Measurements from ENCODE around the gene ANO4.

ANO4 gene

DNA sequence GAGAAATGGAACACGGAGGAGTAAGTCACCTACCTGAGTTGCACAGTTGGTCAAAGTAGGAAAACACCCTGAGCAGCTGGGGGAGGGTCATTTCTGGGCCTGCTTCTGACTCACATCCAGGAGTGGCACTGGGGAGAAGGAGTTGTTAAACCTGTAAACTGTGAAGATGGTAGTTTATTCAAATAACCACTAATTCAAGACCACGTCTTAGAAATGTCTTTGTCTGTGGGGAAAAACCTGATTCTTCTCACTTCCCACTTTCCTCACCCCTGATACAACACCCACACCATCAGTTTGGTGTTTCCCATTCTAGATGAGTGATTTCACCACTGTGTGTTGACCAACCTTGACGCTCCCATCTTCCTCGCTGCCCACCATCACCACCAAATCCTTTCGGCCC lies 207.1 kb downstream of the ANO4 start:
- no peak for DNase-seq

DNA sequence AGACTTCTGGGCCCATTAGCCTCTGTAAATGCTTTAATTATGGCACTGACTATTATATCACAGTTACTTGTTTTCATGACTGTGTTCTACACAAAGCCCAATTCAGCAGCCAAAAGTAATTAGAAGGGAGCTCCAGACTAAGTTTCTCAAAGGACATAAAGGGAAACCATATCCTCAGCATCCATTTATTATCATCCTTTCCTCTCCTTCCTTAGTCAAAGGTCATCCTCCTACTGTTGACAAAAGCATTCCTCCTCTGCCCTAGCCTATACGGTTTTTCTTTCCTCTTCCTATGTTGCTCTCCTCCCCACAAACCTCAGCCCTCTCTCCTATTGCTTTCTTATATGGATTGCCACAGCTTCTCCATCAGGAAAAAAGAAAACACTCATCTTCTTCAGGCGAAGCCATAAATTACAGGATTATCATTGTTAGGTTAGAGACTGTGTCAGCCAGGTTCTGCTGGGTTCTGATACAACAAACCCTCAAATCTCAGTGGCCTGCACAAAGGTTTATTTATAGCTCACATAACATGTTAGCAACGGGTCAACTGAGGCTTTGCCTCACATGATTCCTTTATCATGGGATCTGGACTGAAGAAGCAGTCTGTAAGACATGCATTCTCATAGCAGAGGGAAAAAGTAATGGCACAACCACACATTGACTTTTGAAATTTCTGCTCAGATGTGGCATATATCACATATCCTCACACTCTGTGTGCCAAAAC lies 208.3 kb downstream of the ANO4 start:
- no peak for DNase-seq

DNA sequence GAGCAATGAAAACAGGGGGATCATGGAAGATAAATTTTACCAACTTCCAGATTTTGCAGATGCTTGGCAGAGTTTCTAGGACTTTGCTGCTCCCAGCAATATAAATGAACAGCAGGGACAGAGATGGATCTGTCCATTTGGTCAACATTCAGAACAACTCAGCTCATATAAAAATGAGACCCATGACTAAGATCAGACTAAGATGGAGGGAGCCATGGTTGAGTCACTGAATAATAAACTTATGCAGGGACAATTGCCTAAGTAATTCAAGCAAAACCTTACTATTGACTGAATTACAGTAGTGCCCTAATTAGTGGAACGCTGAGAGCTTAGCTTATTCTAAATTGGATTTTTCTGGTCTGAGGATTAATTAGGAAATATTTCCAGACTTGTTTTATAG lies 210.3 kb downstream of the ANO4 start:
- DNase-seq, result no peak

DNA sequence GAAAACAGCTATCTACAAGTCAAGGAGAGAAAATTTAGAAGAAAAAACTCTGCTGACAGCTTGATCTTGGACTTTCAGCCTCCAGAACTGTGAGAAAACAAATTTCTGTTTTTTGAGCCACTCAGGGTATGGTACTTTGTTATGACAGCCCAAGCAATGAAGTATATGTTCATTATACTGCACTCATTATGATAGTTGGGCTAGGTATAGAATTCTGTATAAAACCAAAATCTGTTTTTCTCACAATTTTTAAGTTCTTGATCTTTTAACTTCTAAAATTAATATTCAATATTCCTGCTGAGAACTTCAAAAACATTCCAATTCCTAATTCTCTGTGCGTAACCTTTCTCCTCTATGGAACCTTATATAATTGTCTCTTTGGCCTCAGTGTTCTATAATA lies 214.7 kb downstream of the ANO4 start:
- no peak for DNase-seq

DNA sequence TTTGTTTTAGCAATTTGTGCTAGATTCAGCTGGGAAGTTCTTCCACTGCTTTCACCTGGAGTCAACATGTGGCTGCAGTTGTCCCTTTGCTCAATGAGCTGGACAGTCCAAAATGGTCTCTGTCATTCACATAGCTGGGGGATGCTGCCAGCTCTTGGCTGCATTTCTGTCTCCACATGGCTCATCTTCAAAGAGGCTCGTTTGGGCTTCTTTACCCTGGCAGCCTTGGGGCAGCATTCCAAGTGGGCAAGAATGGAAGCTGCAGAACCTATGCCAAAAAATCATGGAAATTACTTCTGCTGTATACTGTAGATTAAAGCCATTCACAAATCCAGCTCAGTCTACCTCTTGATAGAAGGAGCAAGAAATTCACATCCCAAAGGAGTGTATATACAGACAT lies 216.3 kb downstream of the ANO4 start:
- no peak for DNase-seq

DNA sequence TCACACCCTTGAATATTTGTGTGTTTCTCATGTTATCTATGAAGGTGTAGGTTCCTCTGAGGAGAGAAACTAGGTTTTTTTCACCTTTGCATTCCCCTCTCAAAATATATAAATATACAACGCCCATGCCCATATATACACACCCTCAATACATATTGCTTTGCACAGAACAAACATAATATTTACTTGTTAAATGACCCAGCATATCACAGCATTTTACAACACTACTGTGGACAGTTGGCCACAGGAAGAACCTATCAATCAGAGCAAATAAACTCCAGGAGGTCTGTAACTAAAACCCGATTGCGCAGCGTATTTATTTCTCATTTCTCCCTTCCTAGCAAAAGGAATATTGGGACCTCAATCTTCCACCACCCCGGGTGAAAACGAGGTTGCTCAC lies 219.4 kb downstream of the ANO4 start:
- no peak for DNase-seq

- DNase-seq, result no peak
Observed at GRCh38 chr12:101015044-101015443, 220.5 kb downstream of the ANO4 start.

DNA sequence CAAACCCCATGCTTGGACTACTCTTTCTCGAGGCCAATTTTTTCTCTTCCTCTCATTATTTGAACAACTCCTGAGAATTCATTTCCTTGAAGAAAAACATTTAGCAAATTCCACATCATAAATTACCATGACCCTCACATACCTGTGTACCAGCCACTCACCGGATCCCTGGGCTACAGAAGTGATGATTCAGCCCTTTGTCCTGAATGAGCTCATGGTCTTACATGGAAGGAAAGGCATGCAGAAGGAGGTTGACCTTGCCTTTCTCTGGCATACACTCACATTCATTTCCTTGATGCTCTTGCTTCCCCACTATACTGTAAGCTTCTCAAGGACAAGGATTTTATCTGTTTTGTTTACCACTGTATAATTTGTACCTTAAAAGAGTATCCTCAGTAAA lies 224.0 kb downstream of the ANO4 start:
- no peak for DNase-seq

DNA sequence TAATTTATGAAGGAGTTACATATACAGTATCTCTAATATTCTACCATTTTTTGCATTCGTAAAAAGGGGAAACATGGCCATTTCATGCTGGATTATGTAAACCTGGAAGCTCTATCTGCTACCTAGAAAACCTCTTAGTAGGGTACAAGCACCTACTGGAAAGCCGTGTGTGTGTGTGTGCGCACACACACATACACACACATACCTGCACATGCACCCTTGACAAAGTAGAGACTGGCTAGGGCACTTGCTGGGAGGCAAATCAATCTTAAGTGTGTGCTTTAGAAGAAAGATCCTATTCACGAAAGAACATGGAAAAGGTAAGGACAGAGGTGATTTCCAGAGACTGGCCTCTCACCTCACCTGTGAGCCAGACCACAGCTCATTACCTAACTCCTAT lies 224.6 kb downstream of the ANO4 start:
- no peak for DNase-seq

GRCh38 chr12:101019667-101020066 lies 225.1 kb downstream of the ANO4 start:
- no peak for DNase-seq

GRCh38 chr12:101021442-101021841 lies 226.9 kb downstream of the ANO4 start:
- no peak for DNase-seq

DNA sequence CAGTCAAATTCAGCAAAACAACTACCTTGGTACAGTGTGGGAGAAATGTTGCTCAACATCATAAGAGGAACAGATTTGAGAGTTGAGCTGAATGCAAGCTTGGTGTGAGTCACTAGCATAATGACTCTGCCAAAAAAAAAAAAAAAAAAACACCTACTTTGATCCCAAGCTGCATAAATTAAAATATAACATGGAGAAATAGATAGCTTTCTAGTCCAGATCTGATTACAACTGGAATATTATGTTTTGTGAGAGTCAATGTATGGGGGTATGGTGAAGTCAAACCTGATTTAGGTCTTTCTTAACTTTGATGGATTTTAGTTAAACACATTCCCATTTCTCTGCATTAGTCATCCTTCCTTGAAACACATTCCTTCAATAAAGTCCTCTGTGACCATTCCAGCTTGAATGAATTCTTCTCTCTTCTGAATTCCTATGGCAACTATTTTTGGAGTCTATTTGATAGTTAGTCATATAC lies 227.4 kb downstream of the ANO4 start:
- DNase-seq, result no peak

DNA sequence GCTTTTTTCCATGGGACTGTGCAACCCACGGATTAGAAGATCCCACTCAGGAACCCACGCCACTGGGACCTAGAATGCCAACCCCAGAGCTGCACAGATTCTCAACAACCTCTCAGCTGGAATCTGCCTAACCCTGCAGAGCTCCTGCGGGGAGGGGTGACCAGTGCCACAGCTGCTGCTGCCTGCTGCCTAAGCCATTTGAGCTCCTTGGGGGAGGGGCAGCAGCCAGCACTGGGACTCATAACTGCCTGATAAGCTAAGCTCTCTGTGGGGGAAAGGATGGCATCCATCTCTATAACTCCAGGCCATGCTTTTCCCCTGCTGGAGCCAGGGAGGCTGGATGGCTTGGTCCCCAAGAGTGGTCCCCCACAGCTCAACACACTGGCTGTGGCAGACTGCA lies 232.6 kb downstream of the ANO4 start:
- no peak for DNase-seq

DNA sequence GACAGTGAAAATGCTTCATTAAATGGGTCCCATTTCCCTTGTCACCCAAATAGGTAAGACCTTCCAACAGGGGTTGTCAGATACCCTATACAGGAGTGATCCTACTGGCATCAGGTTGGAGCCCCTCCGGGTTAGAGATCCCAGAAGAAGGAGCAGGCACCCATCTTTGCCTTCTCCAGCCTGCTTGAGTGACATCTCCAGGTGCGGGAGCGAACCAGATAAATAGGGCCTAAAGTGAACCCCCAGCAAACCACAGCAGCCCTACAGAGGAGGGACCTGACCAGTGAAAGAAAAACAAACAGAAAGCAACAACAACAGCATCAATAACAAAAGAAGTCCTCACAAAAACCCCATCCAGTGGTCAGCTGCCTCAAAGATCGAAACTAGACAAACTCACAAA lies 233.2 kb downstream of the ANO4 start:
- DNase-seq, result no peak

DNA sequence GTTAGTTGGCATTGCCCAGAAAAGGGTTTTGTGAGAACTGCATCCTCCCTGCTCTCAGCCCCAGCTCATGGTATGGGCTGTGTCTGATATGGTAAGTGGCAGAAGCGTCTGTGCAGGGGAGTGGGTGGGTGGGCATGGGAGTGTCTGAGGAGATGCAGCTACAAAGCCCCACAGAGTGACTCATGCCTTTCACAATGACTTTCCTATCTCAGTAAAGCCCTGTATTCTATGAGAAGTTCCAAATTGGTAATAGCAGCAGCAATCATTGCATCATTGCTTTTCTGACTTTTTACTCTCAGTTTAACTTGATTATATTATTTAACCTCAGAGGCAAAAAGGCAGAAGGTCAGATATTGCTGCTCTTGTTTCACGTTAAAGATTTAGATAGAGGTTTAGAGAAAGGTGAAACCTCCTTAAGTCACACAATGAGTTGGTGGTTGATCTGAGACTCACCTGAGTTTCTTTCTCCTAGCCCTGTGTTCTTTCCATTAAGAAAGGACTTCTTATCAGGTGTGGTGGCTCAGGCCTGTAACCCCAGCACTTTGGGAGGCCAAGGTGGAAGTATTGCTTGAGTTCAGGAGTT lies 243.8 kb downstream of the ANO4 start:
- DNase-seq, result no peak

GRCh38 chr12:101039848-101040531 lies 245.4 kb downstream of the ANO4 start:
- DNase-seq, result no peak

DNA sequence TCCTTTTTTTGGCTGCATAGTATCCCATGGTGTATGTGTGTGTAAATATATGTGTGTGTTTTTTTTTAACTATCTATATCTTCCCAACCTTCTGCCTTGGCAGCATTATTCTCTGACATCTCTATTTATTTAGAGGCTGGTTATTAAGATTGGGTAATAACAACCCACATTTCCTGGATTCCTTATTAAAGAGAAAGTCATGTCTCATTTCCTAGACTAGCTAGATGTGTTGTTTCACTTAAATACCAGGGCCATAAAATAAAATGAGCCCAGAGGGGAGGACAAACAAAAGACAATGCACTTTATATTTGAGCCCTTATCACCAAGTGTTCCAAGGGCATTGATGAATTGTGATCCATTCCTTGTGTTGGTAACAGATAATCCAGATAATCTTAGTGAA lies 246.4 kb downstream of the ANO4 start:
- DNase-seq, result no peak

- no peak for DNase-seq
Observed at GRCh38 chr12:101042211-101042610, 247.6 kb downstream of the ANO4 start.

DNA sequence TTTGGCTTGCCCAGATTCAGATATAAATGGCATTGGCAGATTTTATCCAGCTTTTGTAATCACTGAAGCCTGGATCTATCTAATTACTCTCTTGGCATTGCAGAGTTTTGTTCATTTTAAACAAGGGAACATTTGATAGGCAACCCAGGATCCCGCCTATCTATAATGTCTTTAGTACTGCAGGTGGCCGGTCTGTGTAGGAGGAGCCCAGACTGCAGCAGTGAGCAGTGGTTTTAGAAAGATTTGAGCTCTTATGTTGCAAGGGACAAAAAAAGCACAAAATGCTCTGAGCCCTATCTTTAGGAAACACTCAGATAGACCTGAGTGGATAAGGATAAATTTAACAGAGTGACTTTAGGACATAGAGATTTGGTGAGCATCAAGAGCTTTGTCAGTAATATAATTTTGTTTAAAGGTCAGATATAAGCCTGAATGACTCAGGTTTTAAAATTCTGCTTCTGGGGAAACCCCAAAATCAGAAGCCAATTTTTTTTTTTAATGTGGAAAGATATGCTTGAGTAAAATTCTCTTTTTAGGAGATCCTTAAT lies 250.0 kb downstream of the ANO4 start:
- DNase-seq, result no peak

DNA sequence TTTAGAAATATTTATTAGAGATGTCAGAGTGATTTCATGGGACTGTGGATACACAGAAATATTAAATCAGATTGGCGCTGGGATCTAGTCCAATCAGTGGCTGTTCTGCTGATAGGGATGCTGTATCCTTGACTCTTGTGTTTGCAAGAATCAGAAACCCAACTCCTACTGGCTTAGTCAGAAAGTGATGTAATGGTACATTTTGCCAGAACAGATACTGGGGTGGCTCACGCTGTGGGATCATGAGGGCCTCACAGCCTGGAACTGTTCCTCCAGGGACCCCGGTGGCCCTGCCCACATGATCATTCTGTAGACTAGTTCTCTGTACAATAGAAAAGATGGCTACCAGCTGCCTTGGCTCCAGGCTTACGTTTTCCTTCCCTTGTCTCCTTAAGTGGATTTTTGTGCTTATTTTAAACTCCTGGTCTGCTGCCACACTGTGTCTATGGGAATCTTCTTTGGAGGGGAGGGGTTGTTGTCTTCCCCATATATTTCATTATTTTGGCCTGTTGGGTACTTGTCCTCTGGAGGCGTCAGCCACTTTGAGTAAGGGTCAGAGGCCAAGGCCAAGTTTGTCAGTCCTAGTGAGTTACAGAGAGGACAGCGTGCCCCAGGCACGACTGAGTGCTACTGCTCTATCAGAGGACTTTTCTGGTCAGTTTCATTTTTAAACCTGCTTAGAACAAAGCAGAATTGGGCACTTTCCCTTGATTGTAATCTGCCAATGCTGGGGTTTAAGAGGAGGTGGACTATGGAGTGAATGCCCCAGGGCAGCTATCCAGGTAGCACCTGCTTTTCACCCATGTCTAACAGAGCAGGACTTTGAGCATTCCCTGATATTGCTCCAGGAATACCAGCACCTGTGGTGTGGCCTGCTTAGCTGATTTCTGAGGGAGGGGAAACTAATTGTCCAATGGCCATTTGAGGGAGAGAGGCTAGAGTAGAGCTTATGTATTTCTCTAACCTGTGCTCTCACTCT lies 251.2 kb downstream of the ANO4 start:
- no peak for DNase-seq

- no peak for DNase-seq
Observed at GRCh38 chr12:101047652-101048051, 253.1 kb downstream of the ANO4 start.

DNA sequence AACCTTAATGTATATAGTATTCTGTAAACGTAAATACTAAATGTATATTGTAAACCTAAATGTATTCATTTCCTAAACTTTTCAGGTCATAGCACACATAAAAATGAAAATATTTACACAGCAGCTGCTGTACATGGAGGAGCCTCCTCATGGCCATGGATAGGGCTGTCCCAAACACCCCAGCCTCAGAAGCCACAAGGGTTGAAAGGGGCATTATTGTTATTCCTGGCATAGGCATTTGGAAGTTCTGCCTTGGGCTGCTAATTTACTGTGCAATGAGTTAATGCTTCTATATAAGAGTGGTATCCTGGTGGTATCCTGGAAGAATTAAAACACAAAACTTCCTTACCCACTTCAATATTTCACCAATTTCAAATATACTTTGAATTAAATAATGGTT lies 256.1 kb downstream of the ANO4 start:
- no peak for DNase-seq

DNA sequence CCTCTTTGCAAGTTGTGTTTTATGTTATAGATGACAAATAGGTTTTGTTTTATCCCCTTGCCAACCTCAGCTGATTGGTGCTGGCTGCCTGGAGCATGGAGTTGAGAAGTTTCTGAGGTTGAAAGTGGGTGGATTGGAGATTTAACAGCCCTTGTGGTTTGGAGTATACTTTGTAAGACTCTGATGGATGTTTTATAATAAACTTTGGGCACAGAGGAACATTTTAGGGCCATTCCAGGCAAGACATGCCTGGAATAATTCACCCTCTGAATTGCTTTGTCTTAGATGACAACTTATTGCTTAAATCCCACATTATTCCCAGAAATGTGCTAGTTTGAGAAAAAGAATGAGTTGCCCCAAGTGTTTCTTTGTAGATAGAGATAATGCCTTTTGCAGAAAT lies 256.6 kb downstream of the ANO4 start:
- DNase-seq, result no peak

Measured in activated gamma-delta T cell (primary cell).